GM10847 (cell line): ENCODE data around the gene ICOS.

Experiments used
- POLR2A ChIP-seq: IDR thresholded peaks from 2 replicates; pipeline ENCODE4 v1.6.1; 2011; ENCODE audit not compliant: insufficient read length; ENCODE audit errors: extremely low read depth

The ICOS gene

GRCh38 chr2:203909261-203909967 lies 27.1 kb upstream of the ICOS start:
- no peak for TF ChIP-seq POLR2A

GRCh38 chr2:203909974-203910373 lies 26.6 kb upstream of the ICOS start:
- TF ChIP-seq POLR2A = no peak

GRCh38 chr2:203913947-203914346 lies 22.6 kb upstream of the ICOS start:
- no peak for TF ChIP-seq POLR2A

DNA sequence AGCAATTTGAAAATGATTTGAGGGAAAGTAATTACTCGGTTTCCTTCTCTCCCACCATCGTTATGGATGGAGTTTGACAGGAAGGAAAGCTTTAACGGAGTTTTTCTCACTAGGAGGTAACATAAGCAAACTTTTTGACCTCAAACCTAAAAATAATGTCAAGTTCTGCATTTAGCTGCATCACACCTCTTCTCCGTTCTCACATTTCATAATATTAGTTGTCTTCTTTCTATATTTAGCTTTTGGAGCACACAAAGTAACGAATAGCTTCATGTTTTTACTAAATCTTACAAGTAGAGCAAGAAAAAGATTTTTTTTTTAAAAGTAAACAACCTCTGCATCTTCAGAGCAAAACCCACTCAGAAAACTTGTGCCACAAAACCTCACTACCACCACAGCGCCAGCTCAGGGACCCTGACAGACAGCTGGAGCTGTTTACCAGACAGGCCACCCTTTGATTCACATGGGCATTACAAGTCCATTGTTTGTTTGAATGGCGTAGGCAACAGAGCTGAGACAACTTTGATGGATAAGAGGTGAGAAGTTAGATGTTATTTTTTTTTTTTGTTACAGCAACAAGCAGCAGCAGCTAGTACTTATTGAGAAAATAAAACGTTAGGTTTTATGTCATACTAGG lies 21.9 kb upstream of the ICOS start:
- no peak for TF ChIP-seq POLR2A

DNA sequence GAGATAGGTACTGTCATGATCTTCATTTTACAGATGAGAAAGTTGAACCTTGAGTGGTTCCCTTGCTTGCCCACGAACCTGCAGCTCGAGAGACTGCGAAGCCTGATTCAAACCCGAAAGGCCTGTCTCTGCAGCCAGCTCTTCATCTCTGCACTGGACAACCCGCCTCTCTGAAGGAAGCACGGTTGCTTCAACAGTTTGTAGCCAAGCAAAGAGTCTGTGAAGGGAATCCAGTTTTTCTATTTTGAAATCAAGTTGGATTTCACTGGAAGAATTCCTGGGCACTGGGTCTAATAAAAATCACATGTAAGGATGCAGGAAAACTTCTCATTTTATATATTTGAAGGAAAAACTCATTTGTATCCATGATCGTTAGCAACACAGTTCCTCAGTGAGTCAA lies 21.3 kb upstream of the ICOS start:
- TF ChIP-seq POLR2A = no peak

DNA sequence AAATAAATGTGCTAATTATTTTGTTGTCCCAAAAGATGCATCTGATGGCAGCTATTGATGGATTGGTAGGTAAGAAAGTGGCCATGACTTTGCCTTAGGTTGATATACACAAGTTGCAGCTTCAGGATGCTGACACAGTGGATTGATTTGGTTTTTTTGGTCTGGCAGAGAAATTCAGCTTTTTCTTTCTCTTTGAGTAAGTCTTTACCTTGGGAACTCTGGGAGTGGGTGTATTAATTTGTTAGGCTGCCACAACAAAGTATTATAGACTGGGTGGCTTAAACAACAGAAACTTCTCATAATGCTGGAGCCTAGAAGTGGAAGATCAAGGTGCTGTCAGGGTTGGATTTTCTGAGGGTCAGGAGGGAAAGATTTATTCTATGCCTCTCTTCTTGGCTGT lies 19.8 kb upstream of the ICOS start:
- TF ChIP-seq POLR2A = no peak

GRCh38 chr2:203918264-203918663 lies 18.3 kb upstream of the ICOS start:
- no peak for TF ChIP-seq POLR2A

GRCh38 chr2:203918839-203919238 lies 17.7 kb upstream of the ICOS start:
- no peak for TF ChIP-seq POLR2A

GRCh38 chr2:203925512-203926158 lies 10.9 kb upstream of the ICOS start:
- TF ChIP-seq POLR2A = no peak

GRCh38 chr2:203928849-203929248 lies 7.7 kb upstream of the ICOS start:
- TF ChIP-seq POLR2A = no peak

GRCh38 chr2:203934041-203934492 lies 2.5 kb upstream of the ICOS start:
- TF ChIP-seq POLR2A = no peak

- no peak for TF ChIP-seq POLR2A
Observed at GRCh38 chr2:203934711-203935438, 1.7 kb upstream of the ICOS start.

GRCh38 chr2:203935568-203935967 lies 995 bp upstream of the ICOS start:
- TF ChIP-seq POLR2A = no peak

DNA sequence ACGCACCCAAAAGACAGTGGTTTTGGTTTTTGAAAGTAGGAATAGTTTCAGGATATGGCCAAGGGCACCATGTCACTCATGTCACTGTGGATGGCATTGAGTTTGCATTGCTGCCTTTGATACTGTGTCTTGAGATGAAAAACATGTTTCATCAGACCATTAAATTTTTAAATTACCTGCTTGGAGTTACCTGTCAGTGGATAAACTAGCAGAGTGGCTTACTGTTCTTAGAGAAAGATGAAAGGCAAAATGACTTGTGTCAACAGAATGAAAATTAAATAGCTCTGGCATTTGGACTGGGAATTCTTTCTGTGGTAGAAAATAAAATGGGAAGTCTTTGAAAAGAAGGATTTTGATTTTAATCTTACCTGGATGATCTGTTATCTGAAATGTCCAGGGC lies 386 bp downstream of the ICOS start:
- no peak for TF ChIP-seq POLR2A

- TF ChIP-seq POLR2A = no peak
Observed at GRCh38 chr2:203937788-203938187, 1.2 kb downstream of the ICOS start.

DNA sequence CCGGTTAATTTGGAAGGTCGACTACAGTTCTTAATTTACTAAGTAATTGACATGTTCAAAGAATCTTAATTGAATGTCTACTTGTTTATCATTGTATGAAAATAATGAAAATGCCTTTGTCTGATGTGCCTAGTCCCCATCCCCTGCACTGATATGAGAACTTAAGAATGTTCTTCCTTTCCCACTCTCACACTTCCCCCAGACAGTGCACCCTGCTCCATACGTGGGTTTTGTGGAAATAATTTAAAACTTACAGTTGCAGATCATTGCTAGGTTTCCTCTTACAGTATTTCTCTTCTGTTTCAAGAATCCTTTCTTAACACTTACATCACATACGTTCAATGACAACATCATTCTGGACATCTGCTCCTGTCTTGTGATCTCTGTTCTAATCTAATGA lies 3.5 kb downstream of the ICOS start:
- TF ChIP-seq POLR2A = no peak
